ENCODE measurements around the gene ICAM2.

DNA sequence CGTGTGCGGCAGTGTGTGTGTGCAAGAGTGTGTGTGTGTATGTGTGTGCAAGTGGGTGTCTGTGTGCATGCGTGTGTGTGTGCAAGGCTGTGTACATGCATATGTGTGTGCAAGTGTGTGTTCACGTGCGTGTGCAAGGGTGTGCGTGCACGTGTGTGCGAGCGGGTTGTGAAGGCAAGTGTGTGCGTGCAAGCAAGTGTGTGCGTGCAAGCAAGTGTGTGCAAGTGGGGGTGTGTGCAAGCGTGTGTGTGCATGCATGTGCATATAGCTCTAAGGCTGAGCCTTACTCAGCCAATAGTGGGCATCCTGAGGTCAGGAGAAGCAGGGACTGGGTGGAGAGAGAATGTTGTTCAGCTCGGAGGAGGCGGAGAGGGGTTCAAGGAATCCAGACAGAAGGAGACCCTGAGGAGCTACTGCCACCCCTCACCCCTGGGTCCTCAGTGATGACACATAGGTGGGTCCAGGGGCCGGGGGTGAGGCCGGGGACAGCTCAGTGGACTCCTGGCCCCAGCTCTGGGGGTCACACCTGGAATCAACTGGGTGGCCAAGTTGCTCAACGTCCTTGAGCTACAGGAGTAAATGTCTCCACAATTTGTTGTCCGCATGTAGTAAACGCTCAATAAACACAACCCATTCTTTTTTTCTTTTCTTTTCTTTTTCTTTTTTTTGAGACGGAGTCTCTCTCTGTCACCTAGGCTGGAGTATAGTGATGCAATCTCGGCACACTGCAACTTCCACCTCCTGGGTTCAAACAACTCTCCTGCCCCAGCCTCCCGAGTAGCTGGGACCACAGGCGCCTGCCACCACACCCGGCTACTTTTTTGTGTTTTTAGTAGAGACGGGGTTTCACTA is 20.5 kb downstream of the ICAM2 start:
- no peak for TF ChIP-seq POLR2A (IDR thresholded peaks at IDR 0.05)
- TF ChIP-seq, protein P1, sequence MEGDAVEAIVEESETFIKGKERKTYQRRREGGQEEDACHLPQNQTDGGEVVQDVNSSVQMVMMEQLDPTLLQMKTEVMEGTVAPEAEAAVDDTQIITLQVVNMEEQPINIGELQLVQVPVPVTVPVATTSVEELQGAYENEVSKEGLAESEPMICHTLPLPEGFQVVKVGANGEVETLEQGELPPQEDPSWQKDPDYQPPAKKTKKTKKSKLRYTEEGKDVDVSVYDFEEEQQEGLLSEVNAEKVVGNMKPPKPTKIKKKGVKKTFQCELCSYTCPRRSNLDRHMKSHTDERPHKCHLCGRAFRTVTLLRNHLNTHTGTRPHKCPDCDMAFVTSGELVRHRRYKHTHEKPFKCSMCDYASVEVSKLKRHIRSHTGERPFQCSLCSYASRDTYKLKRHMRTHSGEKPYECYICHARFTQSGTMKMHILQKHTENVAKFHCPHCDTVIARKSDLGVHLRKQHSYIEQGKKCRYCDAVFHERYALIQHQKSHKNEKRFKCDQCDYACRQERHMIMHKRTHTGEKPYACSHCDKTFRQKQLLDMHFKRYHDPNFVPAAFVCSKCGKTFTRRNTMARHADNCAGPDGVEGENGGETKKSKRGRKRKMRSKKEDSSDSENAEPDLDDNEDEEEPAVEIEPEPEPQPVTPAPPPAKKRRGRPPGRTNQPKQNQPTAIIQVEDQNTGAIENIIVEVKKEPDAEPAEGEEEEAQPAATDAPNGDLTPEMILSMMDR (IDR thresholded peaks at IDR 0.05): no peak

Data from Peyer's patch (tissue), 4 donors.